Parathyroid adenoma (tissue), 2 donors: ENCODE results near the gene ARMC9.

Source experiments
- H2AFZ ChIP-seq: fragments of 300-600 bp; sonication (generic); one replicate; pipeline ENCODE4 v1.7.0; 2017; ENCODE audit warnings: antibody characterized with exemption, mild to moderate bottlenecking
- H3K27ac ChIP-seq: fragments of 300-600 bp; sonication (generic); one replicate; pipeline ENCODE4 v1.7.0; 2017
- H3K27me3 ChIP-seq: fragments of 300-600 bp; sonication (generic); one replicate; pipeline ENCODE4 v1.7.0; 2017; ENCODE audit warnings: low read length; ENCODE audit not compliant: control insufficient read depth, insufficient read depth
- H3K36me3 ChIP-seq: fragments of 300-600 bp; sonication (generic); one replicate; pipeline ENCODE4 v1.7.0; 2017; ENCODE audit warnings: low read length; ENCODE audit not compliant: control insufficient read depth, insufficient read depth
- H3K4me1 ChIP-seq: fragments of 300-600 bp; sonication (generic); one replicate; pipeline ENCODE4 v1.7.0; 2017; ENCODE audit warnings: control low read depth
- H3K4me2 ChIP-seq: fragments of 300-600 bp; sonication (generic); one replicate; pipeline ENCODE4 v1.7.0; 2017; ENCODE audit warnings: low read length
- H3K4me3 ChIP-seq: fragments of 300-600 bp; sonication (generic); one replicate; pipeline ENCODE4 v1.7.0; 2017; ENCODE audit warnings: low read depth, low read length
- H3K79me2 ChIP-seq: fragments of 300-600 bp; sonication (generic); one replicate; pipeline ENCODE4 v1.7.0; 2017; ENCODE audit warnings: control low read depth
- H3K9ac ChIP-seq: fragments of 300-600 bp; sonication (generic); one replicate; pipeline ENCODE4 v1.7.0; 2017; ENCODE audit warnings: mild to moderate bottlenecking
- H3K9me3 ChIP-seq: fragments of 300-600 bp; sonication (generic); one replicate; pipeline ENCODE4 v1.7.0; 2017; ENCODE audit warnings: low read length; ENCODE audit not compliant: control insufficient read depth
- TF ChIP-seq, protein P1 (sequence below): fragments of 300-600 bp; sonication (generic); IDR thresholded peaks from one replicate; pipeline ENCODE4 v1.7.0; 2017; ENCODE audit warnings: antibody characterized with exemption, mild to moderate bottlenecking
- donor health status: primary hyperparathyroidism.

Gene ARMC9

DNA sequence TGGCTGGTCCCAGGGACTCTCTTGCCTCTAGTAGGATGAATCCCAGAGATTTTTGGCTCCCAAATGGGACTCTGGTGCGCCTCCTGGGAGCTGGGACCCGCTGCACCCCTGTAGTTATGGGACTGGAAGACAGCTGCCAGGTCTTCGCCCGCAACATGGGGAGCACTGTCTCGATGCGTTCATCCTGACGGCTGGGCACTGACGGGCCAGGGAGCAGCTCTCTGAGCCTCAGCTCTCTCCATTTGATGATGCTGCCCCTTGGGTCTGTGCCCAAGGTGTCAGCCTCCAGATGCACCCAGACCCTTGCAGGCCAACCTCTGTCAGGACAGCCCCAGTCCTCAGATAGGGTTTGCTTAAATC, 9.3 kb upstream of the ARMC9 start:
- no peaks in the 10 kb centered on the region for H3K36me3 ChIP-seq
- no peak overlapping the region for H3K9ac ChIP-seq
- no peak overlapping the region for H3K27ac ChIP-seq
- no peak overlapping the region for H3K4me2 ChIP-seq
- H3K9me3 ChIP-seq: no peaks in the 10 kb centered on the region
- H3K27me3 ChIP-seq: no peaks in the 10 kb centered on the region
- no peaks in the 10 kb centered on the region for H3K79me2 ChIP-seq
- no peak overlapping the region for H2AFZ ChIP-seq
- H3K4me1 ChIP-seq: no peaks in the 10 kb centered on the region
- TF ChIP-seq, protein P1, sequence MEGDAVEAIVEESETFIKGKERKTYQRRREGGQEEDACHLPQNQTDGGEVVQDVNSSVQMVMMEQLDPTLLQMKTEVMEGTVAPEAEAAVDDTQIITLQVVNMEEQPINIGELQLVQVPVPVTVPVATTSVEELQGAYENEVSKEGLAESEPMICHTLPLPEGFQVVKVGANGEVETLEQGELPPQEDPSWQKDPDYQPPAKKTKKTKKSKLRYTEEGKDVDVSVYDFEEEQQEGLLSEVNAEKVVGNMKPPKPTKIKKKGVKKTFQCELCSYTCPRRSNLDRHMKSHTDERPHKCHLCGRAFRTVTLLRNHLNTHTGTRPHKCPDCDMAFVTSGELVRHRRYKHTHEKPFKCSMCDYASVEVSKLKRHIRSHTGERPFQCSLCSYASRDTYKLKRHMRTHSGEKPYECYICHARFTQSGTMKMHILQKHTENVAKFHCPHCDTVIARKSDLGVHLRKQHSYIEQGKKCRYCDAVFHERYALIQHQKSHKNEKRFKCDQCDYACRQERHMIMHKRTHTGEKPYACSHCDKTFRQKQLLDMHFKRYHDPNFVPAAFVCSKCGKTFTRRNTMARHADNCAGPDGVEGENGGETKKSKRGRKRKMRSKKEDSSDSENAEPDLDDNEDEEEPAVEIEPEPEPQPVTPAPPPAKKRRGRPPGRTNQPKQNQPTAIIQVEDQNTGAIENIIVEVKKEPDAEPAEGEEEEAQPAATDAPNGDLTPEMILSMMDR: no peak
- no peak overlapping the region for H3K4me3 ChIP-seq

- H3K4me1 ChIP-seq: no peaks in the 10 kb centered on the region
- H3K4me2 ChIP-seq: no peak overlapping the region
- TF ChIP-seq, protein P1: no peak
- H3K36me3 ChIP-seq: no peaks in the 10 kb centered on the region
- no peaks in the 10 kb centered on the region for H3K79me2 ChIP-seq
- H3K27ac ChIP-seq: peak overlapping the region; percentile 76
- no peak overlapping the region for H3K4me3 ChIP-seq
- H3K9me3 ChIP-seq: no peaks in the 10 kb centered on the region
- no peaks in the 10 kb centered on the region for H3K27me3 ChIP-seq
- no peak overlapping the region for H3K9ac ChIP-seq
- H2AFZ ChIP-seq: peak overlapping the region; percentile 68
These were observed 8.6 kb upstream of the ARMC9 start for GRCh38 chr2:231189571-231190495.

- TF ChIP-seq, protein P1: no peak
- no peaks in the 10 kb centered on the region for H3K79me2 ChIP-seq
- H3K4me1 ChIP-seq: no peaks in the 10 kb centered on the region
- H3K36me3 ChIP-seq: no peaks in the 10 kb centered on the region
- H3K9ac ChIP-seq: no peak overlapping the region
- H3K27ac ChIP-seq: peak overlapping the region; percentile 76
- H3K27me3 ChIP-seq: no peaks in the 10 kb centered on the region
- no peak overlapping the region for H3K4me3 ChIP-seq
- peak overlapping the region; percentile 68 for H2AFZ ChIP-seq
- H3K9me3 ChIP-seq: no peaks in the 10 kb centered on the region
- H3K4me2 ChIP-seq: no peak overlapping the region
These were observed 7.8 kb upstream of the ARMC9 start for GRCh38 chr2:231190531-231191197.

- H3K4me1 ChIP-seq: no peaks in the 10 kb centered on the region
- H3K4me3 ChIP-seq: no peak overlapping the region
- H3K27me3 ChIP-seq: no peaks in the 10 kb centered on the region
- H3K79me2 ChIP-seq: no peaks in the 10 kb centered on the region
- H3K36me3 ChIP-seq: no peaks in the 10 kb centered on the region
- H3K9ac ChIP-seq: no peak overlapping the region
- no peaks in the 10 kb centered on the region for H3K9me3 ChIP-seq
- no peak overlapping the region for H3K27ac ChIP-seq
- no peak overlapping the region for H3K4me2 ChIP-seq
- TF ChIP-seq, protein P1: peak; percentile 35
- H2AFZ ChIP-seq: peak overlapping the region; percentile 5
These were observed 6.2 kb upstream of the ARMC9 start for GRCh38 chr2:231191896-231192872.
